ENCODE measurements around the gene SNRNP200.

SNRNP200 gene

GRCh38 chr2:96336873-96337272, 31.5 kb upstream of the SNRNP200 start:
- Histone ChIP-seq H3K9me3 (ENCODE audit: control insufficient read depth, low read depth, low read length) (no peaks in the 10 kb centered on the region), H3K36me3 (ENCODE audit: control insufficient read depth, low read depth, low read length) (peaks cover 11% of the 10 kb centered on the region), H3K9ac (ENCODE audit: low read length) (peak overlapping the region; percentile 90), H3K27ac (ENCODE audit: low read length) (no peak overlapping the region), H3K27me3 (ENCODE audit: control insufficient read depth, insufficient read depth, low read length) (no peaks in the 10 kb centered on the region), H3K4me1 (ENCODE audit: control insufficient read depth, low read depth, low read length) (peaks cover 8% of the 10 kb centered on the region), H3K4me3 (ENCODE audit: low read length) (peak overlapping the region; percentile 100)

DNA sequence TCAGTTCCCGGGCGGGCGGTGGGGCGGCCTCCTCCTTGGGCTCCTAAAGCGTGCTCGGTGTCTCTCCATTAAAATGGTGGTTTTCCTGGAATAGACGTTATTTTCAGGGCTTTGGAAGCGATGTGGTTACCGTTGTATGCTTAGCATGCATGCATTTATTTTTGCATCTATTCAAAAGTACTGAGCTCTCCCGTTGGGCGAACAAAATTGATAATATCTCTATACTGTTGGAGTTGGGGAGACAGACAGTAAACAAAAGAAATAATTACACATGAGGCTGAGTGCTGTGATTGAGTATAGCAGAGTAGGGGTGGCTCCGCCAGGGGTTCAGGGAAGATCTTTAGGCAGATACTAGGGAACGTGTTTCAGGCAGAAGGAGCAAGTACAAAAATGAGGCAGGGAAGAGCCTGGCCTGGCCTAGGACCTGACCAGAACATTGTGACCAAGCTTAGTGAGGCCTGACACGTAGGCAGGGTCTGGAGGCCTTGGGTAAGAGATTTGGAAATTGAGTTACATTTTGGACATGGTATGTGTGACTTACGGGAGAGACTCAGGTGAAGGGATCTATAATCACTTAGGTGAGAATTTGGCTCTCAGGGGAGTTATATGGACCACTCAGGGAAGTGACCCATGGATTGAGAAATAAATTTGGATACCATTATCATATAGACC, 30.9 kb upstream of the SNRNP200 start:
- peak overlapping the region; percentile 55 for H3K27ac ChIP-seq (ENCODE audit: low read length)

GRCh38 chr2:96333708-96334107, 28.4 kb upstream of the SNRNP200 start:
- no peaks in the 10 kb centered on the region for H3K36me3 ChIP-seq (ENCODE audit: control insufficient read depth, low read depth, low read length)
- H3K9me3 ChIP-seq (ENCODE audit: control insufficient read depth, low read depth, low read length) = no peaks in the 10 kb centered on the region
- no peaks in the 10 kb centered on the region for H3K27me3 ChIP-seq (ENCODE audit: control insufficient read depth, insufficient read depth, low read length)
- H3K4me3 ChIP-seq (ENCODE audit: low read length) = no peak overlapping the region
- peaks cover 8% of the 10 kb centered on the region for H3K4me1 ChIP-seq (ENCODE audit: control insufficient read depth, low read depth, low read length)
- H3K9ac ChIP-seq (ENCODE audit: low read length) = no peak overlapping the region
- H3K27ac ChIP-seq (ENCODE audit: low read length) = no peak overlapping the region

More for the DNA sequence above, 30.9 kb upstream of the SNRNP200 start:
- Histone ChIP-seq H3K4me1 (ENCODE audit: control insufficient read depth, low read depth, low read length) (peaks cover 8% of the 10 kb centered on the region), H3K27me3 (ENCODE audit: control insufficient read depth, insufficient read depth, low read length) (no peaks in the 10 kb centered on the region), H3K9ac (ENCODE audit: low read length) (peak overlapping the region; percentile 90), H3K9me3 (ENCODE audit: control insufficient read depth, low read depth, low read length) (no peaks in the 10 kb centered on the region), H3K4me3 (ENCODE audit: low read length) (peak overlapping the region; percentile 100), H3K36me3 (ENCODE audit: control insufficient read depth, low read depth, low read length) (peaks cover 5% of the 10 kb centered on the region)

GRCh38 chr2:96330407-96330806, 25.1 kb upstream of the SNRNP200 start:
- Histone ChIP-seq H3K4me3 (ENCODE audit: low read length) (no peak overlapping the region), H3K27ac (ENCODE audit: low read length) (no peak overlapping the region)

DNA sequence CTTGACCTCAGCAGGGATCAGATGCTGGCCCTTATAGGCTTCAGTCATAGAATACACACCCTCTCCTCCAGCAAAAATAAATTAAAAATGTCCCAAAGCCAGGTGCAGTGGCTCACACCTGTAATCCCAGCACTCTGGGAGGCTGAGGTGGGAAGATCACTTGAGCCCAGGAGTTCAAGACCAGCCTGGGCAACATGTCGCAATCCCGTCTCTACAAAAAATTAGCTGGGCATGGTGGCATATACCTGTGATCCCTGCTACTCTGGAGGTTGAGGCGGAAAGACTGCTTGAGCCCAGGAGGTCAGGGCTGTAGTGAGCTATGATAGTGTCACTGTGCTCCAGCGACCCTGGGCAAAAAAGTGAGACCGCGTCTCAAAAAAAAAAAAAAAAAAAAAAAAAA, 24.5 kb upstream of the SNRNP200 start:
- Histone ChIP-seq H3K4me3 (ENCODE audit: low read length) (no peak overlapping the region), H3K27ac (ENCODE audit: low read length) (no peak overlapping the region), H3K27me3 (ENCODE audit: control insufficient read depth, insufficient read depth, low read length) (peaks cover 12% of the 10 kb centered on the region)

More at GRCh38 chr2:96330407-96330806, 25.1 kb upstream of the SNRNP200 start:
- Histone ChIP-seq H3K9me3 (ENCODE audit: control insufficient read depth, low read depth, low read length) (no peaks in the 10 kb centered on the region), H3K4me1 (ENCODE audit: control insufficient read depth, low read depth, low read length) (no peaks in the 10 kb centered on the region), H3K36me3 (ENCODE audit: control insufficient read depth, low read depth, low read length) (peaks cover 8% of the 10 kb centered on the region), H3K27me3 (ENCODE audit: control insufficient read depth, insufficient read depth, low read length) (peaks cover 9% of the 10 kb centered on the region), H3K9ac (ENCODE audit: low read length) (no peak overlapping the region)

DNA sequence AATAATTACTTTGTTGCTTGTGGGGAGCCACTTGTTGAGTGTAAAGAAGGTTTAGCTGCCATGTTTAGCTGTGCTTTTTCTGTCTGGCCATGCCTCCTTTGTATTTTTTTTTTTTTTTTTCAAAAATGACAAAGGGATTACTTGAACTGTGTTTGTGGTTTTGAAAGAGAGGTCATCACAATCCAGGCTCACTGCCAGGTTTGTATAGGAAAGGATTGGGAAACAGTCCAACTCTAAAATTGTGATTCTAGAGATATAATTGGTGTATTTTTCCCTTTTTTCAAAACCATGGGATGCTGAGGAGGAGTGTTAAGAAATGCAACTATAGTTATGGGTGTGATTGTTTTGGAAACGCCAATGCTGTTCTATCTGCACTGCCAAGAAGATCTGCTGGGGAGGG, 24.1 kb upstream of the SNRNP200 start:
- H3K27me3 ChIP-seq (ENCODE audit: control insufficient read depth, insufficient read depth, low read length) = peaks cover 16% of the 10 kb centered on the region
- H3K4me3 ChIP-seq (ENCODE audit: low read length) = no peak overlapping the region
- H3K9me3 ChIP-seq (ENCODE audit: control insufficient read depth, low read depth, low read length) = no peaks in the 10 kb centered on the region
- H3K36me3 ChIP-seq (ENCODE audit: control insufficient read depth, low read depth, low read length) = peaks cover 8% of the 10 kb centered on the region
- no peaks in the 10 kb centered on the region for H3K4me1 ChIP-seq (ENCODE audit: control insufficient read depth, low read depth, low read length)
- H3K9ac ChIP-seq (ENCODE audit: low read length) = no peak overlapping the region
- no peak overlapping the region for H3K27ac ChIP-seq (ENCODE audit: low read length)

More for the DNA sequence above, 24.5 kb upstream of the SNRNP200 start:
- Histone ChIP-seq H3K4me1 (ENCODE audit: control insufficient read depth, low read depth, low read length) (no peaks in the 10 kb centered on the region), H3K9me3 (ENCODE audit: control insufficient read depth, low read depth, low read length) (no peaks in the 10 kb centered on the region), H3K36me3 (ENCODE audit: control insufficient read depth, low read depth, low read length) (peaks cover 8% of the 10 kb centered on the region), H3K9ac (ENCODE audit: low read length) (no peak overlapping the region)

DNA sequence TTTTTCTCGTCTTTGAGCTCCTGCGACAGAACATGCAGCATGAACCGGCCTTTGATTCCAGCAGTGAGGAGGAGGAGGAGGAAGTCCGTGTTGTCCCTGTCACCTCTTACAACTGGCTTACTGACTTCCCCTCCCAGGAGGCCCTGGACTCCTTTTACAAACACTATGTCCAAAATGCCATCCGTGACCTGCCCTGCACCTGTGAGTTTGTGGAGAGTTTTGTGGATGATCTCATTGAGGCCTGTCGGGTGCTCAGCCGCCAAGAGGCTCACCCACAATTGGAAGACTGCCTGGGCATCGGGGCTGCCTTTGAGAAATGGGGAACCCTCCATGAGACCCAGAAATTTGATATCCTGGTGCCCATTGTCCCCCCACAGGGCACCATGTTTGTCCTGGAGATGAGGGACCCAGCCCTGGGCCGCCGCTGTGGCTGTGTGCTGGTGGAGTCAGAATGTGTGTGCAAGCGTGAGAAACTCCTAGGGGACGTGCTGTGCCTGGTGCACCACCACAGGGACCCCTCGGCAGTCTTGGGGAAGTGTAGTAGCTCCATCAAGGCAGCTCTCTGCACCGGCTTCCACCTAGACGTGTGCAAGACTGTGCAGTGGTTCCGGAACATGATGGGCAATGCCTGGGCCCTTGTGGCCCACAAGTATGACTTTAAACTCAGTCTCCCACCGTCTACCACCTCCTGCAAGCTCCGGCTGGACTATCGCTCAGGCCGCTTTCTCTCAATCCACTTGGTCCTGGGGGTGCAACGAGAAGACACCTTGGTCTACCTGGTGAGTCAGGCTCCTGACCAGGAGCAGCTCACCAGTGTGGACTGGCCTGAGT, 21.9 kb upstream of the SNRNP200 start:
- H3K27ac ChIP-seq (ENCODE audit: low read length) = no peak overlapping the region
- peaks cover 38% of the 10 kb centered on the region for H3K27me3 ChIP-seq (ENCODE audit: control insufficient read depth, insufficient read depth, low read length)
- H3K4me1 ChIP-seq (ENCODE audit: control insufficient read depth, low read depth, low read length) = no peaks in the 10 kb centered on the region
- no peak overlapping the region for H3K4me3 ChIP-seq (ENCODE audit: low read length)
- peaks cover 8% of the 10 kb centered on the region for H3K36me3 ChIP-seq (ENCODE audit: control insufficient read depth, low read depth, low read length)
- no peak overlapping the region for H3K9ac ChIP-seq (ENCODE audit: low read length)
- no peaks in the 10 kb centered on the region for H3K9me3 ChIP-seq (ENCODE audit: control insufficient read depth, low read depth, low read length)

- peaks cover 8% of the 10 kb centered on the region for H3K36me3 ChIP-seq (ENCODE audit: control insufficient read depth, low read depth, low read length)
- H3K27ac ChIP-seq (ENCODE audit: low read length) = no peak overlapping the region
- H3K9me3 ChIP-seq (ENCODE audit: control insufficient read depth, low read depth, low read length) = no peaks in the 10 kb centered on the region
- H3K4me1 ChIP-seq (ENCODE audit: control insufficient read depth, low read depth, low read length) = no peaks in the 10 kb centered on the region
- H3K27me3 ChIP-seq (ENCODE audit: control insufficient read depth, insufficient read depth, low read length) = peaks cover 45% of the 10 kb centered on the region
- no peak overlapping the region for H3K9ac ChIP-seq (ENCODE audit: low read length)
- H3K4me3 ChIP-seq (ENCODE audit: low read length) = peak overlapping the region; percentile 77
These were observed 21.2 kb upstream of the SNRNP200 start for GRCh38 chr2:96326564-96326963.

DNA sequence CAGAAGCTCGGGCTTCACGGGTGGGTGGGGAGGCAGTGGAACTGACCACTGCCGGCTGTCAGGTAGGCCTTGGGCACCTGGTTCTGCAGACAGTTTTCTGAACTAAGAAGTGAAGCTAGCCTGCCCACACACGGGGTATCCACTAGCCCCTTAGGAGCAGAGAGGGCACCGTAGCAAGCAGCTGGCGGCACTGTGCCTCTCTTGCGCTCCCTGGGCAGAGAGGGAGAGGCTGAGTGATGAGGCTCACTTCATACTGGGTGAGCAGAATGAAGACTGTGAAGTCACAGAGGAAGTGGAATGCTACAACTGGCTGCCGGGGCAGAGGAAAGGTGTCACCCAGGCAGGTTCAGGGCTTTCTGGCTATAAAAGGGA, 20.5 kb upstream of the SNRNP200 start:
- Histone ChIP-seq H3K27me3 (ENCODE audit: control insufficient read depth, insufficient read depth, low read length) (peaks cover 52% of the 10 kb centered on the region), H3K4me3 (ENCODE audit: low read length) (peak overlapping the region; percentile 77), H3K27ac (ENCODE audit: low read length) (no peak overlapping the region), H3K9ac (ENCODE audit: low read length) (no peak overlapping the region), H3K36me3 (ENCODE audit: control insufficient read depth, low read depth, low read length) (peaks cover 8% of the 10 kb centered on the region), H3K4me1 (ENCODE audit: control insufficient read depth, low read depth, low read length) (peaks cover 2% of the 10 kb centered on the region), H3K9me3 (ENCODE audit: control insufficient read depth, low read depth, low read length) (no peaks in the 10 kb centered on the region)

- Histone ChIP-seq H3K36me3 (ENCODE audit: control insufficient read depth, low read depth, low read length) (peaks cover 8% of the 10 kb centered on the region), H3K4me1 (ENCODE audit: control insufficient read depth, low read depth, low read length) (peaks cover 6% of the 10 kb centered on the region), H3K27ac (ENCODE audit: low read length) (no peak within 1 kb of the TSS), H3K9me3 (ENCODE audit: control insufficient read depth, low read depth, low read length) (no peaks in the 10 kb centered on the region), H3K9ac (ENCODE audit: low read length) (peak within 1 kb of the TSS; percentile 62), H3K27me3 (ENCODE audit: control insufficient read depth, insufficient read depth, low read length) (peaks cover 58% of the 10 kb centered on the region), H3K4me3 (ENCODE audit: low read length) (peak within 1 kb of the TSS; percentile 77)
These were observed 19.9 kb upstream of the SNRNP200 start, which contains the start of gene ITPRIPL1 for GRCh38 chr2:96325041-96325883. ITPRIPL1 (plus strand) TSS chr2:96325317; CDS start chr2:96325840, 523 bp downstream.

DNA sequence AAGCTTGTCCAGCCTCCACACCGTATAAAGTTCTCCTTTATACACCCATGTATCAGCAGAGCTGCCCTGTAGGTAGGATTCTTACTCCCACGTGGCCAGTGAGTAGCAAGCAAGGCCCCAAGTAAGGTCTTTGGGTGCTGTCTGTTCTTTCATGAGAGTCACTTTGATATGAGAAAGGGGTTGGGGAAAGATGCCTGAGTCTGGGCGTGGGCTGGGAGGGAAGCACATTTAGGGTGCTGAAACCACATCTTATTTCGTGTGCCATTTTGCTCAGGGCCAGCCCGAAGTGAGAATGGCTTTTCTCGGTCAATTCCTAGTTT, 19.3 kb upstream of the SNRNP200 start:
- Histone ChIP-seq H3K36me3 (ENCODE audit: control insufficient read depth, low read depth, low read length) (peaks cover 8% of the 10 kb centered on the region), H3K27ac (ENCODE audit: low read length) (no peak overlapping the region), H3K9me3 (ENCODE audit: control insufficient read depth, low read depth, low read length) (no peaks in the 10 kb centered on the region), H3K9ac (ENCODE audit: low read length) (peak overlapping the region; percentile 62), H3K4me3 (ENCODE audit: low read length) (peak overlapping the region; percentile 77), H3K4me1 (ENCODE audit: control insufficient read depth, low read depth, low read length) (peaks cover 6% of the 10 kb centered on the region), H3K27me3 (ENCODE audit: control insufficient read depth, insufficient read depth, low read length) (peaks cover 64% of the 10 kb centered on the region)
